Mammary epithelial cell (primary cell): Measurements from ENCODE around the gene FREM2.

ENCODE experiments used
- CTCF ChIP-seq, 2 donors: IDR thresholded peaks in 1 of 2; conservative IDR thresholded peaks in 1 of 2; 2 replicates each; pipeline ENCODE4 v1.5.1; 2011 to 2012; ENCODE audit warnings: inconsistent platforms in 2 of 2, low read length in 2 of 2, mild to moderate bottlenecking in 2 of 2, control low read depth in 1 of 2, low read depth in 1 of 2; ENCODE audit not compliant: insufficient read depth in 1 of 2; ENCODE audit errors: extremely low read depth in 1 of 2
- EZH2 ChIP-seq: IDR thresholded peaks from 2 replicates; pipeline ENCODE4 v1.6.1; 2012; ENCODE audit warnings: low read length, inconsistent platforms, borderline replicate concordance

GRCh38 chr13:38697628-38698333, 10.9 kb downstream of the FREM2 start:
- TF ChIP-seq EZH2: no peak
- peak; percentile 20 to 29 for TF ChIP-seq CTCF (conservative IDR thresholded peaks at IDR 0.05 in 1 of 2, IDR thresholded peaks at IDR 0.05 in 1 of 2; ENCODE audit: extremely low read depth in 1 of 2, insufficient read depth in 1 of 2, low read depth in 1 of 2, low read length in 2 of 2)
